GM18508 (cell line): Measurements from ENCODE around the gene PPP1R14B.
A peak's percentile ranks its signal among the peaks of the same experiment; 100 is the strongest.

ENCODE experiments used
- ATAC-seq: cut with Tn5 transposase; IDR thresholded peaks from one replicate; pipeline ENCODE4 v1.9.1; 2021; ENCODE audit warnings: moderate number of reproducible peaks; ENCODE audit not compliant: insufficient read depth, unreplicated experiment

PPP1R14B gene

DNA sequence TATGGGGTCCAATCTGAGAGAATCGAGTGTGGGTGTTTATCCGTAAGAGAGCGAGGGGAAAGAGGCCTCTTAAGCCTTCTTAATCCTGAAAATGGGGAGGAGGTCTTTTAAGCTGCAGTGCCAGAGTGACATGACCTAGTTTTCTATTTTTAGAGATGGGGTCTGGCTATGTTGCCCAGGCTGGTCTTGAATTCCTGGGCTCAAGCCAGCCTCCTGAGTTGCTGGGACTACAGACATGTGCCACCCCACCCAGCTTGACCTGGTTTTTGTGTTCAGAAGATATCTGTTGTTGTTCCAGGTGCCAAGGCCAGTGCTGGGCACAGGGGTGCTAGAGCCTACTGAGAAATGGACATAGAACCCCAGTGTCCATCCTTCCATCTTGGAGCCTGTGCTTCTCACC lies 36.3 kb upstream of the PPP1R14B start:
- ATAC-seq = no peak

DNA sequence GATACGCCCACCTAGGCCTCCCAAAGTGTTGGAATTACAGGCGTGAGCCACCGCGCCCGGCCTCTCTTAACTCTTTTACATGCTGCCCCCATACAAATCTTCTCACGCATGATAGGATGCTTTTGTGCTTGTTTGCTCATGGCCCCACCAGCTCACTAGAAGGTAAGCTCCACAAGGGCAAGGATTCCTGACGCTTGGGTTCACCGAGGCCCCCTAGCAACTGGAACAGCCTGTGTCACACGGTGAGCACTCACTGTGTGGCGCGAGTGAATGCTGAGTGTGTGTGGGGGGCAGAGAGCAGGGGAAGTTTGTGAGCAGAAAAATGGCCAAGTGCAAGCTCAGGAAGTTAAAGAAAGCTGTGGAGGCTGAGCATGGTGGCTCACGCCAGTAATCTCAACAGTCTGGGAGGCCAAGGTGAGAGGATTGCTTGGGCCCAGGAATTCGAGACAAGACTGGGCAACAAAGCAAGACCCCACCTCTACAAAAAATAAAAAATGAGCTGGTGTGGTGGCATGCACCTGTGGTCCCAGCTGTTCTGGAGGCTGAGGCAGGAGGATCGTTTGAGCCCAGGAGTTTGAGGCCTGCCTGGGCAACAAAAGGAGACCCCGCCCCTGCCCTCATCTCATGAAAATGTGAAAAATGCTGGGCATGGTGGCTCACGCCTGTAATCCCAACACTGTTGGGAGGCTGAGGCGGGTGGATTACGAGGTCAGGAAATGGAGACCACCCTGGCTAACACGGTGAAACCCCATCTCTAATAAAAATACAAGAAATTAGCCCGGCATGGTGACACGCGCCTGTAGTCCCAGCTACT lies 35.4 kb upstream of the PPP1R14B start:
- ATAC-seq = no peak

DNA sequence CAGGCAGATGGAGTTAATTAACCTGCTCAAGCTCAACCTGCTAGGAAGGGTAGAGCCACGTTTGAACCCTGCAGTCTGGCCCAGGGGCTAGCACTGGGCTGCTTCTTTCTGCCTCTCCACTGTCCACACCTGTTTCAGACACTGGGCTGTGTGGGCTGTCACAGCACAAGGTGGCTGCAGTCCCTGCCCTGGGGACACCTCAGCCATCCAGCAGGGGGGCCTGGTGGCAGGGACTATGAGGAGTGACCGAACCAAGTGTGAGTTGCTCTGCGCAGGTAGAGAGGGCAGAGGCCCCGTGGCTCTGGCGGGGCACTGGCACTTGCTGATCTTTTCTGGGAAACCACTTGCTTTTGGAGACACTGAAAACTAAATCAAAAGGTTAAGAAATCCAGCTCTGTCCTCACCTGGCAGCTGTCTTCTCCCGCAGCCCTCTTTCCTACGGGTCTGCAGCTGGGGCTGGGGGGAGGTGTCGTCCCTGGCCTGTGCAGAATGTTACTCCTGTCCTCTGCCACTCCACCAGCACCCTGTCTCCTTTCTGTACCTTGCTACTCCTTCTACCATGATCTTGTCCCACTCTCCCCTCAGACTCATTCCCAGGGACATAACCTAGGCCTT lies 31.9 kb upstream of the PPP1R14B start:
- ATAC-seq = no peak

DNA sequence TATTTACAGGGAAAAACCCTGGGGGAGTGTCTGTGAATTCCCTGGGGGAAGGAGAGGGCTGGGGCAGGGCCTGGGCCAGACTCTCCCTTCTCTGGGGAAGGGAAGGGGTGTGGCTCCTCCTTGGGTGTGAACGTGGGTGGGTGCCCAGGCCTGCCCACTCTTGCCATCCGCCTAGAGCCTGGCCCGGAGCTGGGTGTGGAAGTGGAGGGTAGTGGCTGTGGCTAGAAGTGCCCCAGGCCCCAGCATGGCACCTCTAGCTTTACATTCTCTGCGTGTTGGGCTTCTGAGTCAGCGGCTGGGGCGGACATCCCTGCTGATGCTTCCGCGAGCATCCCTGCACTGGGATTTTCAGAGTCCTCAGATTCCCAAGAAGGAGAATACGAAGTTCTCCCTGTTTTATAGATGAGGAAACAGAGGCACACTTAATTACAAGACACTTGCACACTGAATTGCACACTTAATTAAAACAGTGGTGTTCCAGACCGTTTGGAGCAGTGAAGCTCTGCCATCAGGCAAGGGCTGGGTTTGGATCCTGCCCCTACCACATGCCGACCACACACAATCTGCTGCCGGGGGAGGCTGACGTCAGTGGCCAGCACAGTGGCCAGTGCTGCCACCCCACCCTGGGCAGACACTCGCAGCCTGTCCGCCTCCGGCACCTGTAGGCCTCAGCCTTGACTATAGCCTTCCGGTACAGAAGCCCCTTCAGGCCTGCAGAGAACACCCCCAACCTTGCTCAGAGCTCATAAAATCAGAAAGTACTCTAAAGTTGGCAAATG lies 30.1 kb upstream of the PPP1R14B start:
- ATAC-seq = no peak

DNA sequence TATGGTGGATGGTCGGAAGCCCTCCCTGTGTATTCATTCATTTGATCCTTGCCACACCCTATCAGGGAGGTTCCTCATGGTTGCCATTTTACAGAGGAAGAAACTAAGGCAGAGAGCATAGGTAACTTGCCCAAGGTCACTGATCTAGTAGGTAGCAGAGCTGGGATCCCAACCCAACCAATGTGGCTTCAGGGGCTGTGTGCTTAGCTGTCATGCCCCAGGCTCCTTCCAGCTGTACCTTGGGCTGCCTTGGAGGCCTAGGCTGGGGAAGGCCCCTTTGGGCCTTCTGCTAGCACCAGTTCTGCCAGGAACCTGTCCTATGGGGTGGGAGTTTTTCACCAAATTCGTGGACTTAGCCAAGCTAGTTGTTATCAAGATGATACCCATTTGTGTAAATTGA lies 29.1 kb upstream of the PPP1R14B start:
- ATAC-seq = no peak

DNA sequence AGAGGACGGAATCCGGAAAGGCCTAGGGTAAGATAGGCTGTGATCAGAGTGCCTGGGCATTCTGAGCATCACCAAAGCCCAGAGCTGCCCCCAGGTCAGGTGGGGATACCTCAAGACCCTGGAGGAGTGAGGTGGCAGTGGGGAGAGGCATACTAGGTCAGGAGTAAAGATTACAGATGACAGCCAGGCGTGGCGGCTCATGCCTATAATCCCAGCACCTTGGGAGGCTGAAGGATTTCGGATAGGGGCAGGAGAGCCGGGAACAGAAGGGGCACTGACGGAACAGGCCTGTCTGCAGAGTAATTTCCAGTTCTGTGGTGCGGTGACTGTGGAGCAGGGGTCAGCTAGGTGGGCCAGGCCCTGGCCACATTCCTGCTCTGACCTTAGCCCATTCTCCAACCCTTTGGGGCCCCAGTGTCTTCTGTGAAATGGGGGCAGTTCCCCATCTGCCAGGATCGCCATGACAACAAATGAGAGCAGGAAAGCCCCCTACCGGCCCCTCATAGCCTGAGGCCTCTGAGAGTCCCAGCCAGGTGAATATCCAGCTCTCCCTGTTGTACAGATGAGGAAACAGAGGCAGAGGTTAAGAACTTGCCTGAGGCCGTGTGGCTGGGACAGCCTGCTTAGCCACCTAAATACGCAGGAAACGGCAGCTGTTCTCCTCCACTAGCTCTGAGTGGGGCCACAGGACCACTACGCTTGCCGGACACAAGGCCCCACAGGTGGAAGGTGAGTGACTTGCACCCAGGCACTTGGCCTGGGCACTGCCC lies 28.5 kb upstream of the PPP1R14B start:
- no peak for ATAC-seq

DNA sequence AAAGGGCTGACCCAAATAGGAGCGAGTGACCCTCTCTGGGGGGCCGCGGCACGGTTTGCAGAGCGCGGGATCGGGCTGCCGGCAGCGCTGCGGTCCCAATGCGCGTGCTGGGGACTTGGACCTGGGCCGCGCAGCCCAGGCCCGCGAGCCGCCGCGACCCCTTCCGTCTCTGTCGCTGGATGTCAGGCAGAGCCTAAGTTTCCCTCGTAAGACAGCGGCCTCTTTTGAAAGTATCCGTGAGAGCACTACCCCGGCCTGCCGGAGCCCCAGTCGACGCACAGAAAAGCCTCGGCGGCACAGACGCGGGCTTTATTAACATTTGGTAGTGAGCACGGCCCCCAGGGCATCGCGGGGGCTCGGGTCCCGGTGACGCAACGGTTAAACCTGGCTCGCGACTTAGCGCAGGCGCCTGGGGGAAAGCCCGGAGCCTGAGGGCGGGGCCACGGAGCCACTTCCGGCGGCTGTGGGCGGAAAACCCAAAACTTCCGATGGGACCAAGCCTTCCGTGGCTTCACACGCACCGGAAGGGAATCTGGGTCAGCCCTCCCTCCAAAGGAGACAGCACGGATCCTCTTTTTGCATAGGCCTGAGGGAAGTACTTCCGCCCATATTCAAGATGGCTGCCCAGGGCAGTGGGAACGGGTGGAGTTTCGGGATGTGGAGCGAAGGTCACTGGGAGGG lies 22.9 kb upstream of the PPP1R14B start:
- peak; percentile 38 for ATAC-seq

DNA sequence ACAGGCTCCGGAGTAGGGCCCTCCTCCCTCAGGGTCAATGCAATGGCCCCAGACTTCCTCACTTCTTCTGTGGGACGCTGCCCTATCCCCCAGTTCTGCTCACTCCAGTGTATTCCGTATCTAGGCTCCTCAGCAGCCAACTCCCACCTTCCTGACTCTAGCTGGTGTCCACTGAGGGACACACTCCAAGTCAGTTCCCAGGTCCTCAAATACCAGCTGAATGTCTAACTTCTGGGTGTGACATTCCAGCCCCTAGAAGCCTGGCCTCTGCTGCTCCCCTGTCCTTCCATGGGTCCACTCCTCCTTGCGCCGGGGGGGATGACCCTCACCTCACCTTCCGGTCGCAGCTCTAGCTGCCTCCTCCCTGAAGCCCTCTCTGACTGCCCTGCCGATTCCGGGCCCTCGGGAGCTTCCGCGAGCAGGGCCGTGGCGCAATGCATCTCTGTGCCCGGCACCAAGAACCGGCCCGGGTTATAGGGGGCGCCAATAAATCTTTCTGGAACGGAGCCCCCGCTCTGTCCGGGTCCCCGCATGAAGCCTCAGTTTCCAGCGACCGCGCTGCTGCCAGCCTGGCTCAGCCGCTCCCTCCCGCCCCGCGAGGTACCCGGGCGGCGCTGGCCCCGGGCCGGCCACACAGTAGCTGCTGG lies 22.3 kb upstream of the PPP1R14B start:
- peak; percentile 10 for ATAC-seq

DNA sequence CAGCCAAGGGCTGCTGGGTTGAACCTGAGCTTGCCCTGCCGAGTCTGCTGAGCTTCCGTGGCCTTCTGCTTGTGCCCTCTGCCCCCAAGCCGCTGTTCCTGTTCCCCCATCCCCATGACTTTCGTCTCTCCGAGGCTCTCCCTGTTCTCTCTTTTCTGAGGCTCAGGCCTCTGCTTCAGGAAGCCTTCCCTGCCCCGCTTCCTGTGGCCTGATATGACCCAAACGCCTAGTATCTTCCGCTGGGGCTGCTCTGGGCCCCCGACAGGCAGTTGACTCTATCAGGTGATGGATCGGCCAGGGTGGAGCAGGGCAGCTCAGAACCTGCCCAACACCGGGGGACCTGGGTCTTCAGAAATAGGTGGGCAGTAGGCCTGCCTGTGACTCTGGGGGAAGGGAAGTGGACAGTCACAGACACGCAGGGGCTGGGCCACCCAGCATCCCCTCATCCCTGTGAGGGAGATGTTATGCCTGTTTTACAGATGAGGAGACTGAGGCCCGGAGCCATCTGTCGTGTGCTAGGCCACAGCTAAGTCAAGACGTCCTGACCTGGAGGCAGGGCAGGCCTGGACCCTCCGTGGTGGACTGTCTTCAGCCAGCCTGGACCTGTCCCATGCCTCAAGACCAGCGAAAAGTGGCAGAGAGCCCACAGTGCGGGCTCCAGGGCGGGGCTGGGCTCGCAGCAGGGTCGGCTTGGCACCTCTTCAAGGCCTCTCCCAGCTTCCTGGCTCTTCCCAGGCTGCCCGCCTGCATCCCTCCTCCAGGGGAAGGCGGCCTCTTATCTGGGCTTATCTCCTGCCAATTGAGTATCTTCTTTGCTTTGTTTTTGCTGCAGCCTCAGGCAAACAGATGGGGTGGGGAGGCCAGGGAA lies 21.5 kb upstream of the PPP1R14B start:
- ATAC-seq = no peak

DNA sequence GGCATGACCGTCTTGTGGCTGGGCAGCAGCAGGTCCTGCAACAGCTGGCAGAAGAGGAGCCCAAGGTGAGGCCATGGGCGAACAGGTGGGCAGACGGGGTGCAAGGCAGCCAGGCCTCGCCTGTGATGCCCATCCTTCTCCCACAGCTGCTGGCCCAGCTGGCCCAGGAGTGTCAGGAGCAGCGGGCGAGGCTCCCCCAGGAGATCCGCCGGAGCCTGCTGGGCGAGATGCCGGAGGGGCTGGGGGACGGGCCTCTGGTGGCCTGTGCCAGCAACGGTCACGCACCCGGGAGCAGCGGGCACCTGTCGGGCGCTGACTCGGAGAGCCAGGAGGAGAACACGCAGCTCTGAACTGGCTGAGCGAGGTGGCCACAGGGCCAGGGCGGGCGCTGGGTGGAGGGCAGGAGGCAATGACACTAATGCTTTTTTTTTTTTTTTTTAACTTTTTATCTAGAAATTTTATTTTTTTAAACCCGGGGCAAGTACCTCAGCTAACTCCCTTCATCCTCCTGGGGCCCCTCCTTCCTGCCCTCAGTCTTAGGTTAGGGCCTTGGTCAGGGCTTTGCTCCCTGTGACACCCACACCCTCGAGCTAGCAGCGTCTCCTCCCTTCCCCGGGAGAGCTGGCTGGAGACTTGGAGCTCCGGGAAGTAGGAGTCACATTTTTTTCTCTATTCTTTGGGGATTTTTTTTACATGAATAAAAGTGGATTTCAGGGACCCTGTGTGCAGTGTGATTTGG lies 20.6 kb upstream of the PPP1R14B start:
- ATAC-seq = no peak

DNA sequence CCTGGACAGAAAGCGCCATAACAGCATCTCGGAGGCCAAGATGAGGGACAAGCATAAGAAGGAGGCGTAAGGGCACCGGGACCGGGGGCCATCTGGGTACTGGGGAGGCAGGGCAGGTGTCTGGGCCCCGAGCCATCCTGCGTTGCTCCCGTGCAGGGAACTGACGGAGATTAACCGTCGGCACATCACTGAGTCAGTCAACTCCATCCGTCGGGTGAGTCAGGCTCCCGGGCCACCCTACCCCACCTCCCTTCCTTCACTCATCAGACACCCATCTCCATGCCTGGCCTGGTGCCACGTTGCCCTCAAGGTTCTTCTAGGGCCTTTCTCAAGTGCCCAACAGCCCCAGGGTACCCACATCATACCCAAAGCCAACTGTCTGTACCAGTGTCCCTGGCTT lies 19.6 kb upstream of the PPP1R14B start:
- no peak for ATAC-seq

DNA sequence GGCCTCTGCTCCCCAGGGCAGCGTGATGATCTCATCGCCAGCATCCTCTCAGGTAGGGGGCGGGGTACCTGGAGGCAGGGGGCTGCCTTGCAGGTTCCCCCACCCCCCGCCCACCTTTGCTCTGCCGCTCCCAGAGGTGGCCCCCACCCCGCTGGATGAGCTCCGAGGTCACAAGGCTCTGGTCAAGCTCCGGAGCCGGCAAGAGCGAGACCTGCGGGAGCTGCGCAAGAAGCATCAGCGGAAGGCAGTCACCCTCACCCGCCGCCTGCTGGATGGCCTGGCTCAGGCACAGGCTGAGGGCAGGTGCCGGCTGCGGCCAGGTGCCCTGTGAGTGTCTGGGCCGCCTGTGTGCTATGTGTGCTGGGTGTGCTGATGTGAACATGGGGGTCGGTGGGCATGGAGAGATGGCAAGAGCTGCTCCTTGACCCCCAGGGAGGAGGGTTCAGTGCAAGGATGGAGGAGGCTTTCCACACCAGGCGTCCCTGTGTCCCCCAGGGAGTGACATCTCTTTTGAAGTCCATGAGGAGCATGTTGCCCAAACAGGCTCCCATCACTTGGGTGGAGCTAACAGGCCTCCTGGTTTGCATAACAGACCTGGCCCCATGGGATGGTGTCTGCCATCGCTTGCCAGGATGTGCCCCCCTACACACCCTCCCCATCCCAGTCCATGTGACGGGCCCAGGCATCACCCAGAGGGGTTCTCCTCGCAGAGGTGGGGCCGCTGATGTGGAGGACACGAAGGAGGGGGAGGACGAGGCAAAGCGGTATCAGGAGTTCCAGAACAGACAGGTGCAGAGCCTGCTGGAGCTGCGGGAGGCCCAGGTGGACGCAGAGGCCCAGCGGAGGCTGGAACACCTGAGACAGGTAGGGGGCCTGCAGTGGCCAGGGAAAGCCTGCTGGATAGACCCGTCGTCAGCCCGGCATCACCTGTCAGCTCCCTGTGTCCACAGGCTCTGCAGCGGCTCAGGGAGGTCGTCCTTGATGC lies 18.7 kb upstream of the PPP1R14B start:
- ATAC-seq = no peak

DNA sequence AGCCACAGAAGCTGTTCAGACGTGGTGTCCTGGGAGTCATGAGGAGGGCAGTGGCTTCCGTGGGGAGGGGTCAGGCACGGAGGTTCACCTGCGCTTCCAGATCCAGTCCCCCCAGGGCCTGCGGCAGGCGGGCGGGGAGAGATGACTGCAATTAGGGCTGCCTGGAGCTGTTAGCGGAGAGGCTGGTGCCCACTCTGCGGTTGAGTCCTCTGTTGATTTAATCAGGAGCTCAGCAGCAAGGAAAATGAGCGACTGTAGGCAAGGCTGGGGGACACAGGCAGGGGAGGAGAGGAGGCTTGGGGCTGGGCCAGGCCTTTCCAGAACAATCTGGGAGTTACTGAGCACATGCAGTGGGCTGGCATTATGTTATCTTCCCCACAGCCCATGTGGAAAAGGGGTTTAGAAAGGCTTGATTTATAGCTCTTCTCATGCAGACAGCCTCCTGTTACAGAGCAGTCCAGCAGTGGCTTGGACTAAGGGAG lies 17.7 kb upstream of the PPP1R14B start:
- no peak for ATAC-seq

DNA sequence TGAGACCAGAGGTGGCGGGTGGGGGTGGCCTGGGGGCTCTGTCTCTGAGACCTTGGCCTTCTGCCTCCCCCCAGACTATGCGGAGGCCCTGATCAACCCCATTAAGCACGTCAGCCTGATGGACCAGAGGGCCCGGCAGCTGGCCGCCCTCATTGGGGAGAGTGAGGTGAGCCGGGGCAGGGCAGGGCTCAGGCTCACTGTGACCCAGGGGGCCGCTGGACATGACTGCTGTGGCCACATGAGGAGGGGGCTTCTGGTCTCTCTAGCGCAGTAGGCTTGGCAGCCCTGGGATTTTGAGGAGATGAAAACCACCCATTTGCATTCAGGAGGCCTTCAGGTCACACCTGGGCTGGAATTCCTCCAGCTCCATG lies 17.2 kb upstream of the PPP1R14B start:
- ATAC-seq = no peak

DNA sequence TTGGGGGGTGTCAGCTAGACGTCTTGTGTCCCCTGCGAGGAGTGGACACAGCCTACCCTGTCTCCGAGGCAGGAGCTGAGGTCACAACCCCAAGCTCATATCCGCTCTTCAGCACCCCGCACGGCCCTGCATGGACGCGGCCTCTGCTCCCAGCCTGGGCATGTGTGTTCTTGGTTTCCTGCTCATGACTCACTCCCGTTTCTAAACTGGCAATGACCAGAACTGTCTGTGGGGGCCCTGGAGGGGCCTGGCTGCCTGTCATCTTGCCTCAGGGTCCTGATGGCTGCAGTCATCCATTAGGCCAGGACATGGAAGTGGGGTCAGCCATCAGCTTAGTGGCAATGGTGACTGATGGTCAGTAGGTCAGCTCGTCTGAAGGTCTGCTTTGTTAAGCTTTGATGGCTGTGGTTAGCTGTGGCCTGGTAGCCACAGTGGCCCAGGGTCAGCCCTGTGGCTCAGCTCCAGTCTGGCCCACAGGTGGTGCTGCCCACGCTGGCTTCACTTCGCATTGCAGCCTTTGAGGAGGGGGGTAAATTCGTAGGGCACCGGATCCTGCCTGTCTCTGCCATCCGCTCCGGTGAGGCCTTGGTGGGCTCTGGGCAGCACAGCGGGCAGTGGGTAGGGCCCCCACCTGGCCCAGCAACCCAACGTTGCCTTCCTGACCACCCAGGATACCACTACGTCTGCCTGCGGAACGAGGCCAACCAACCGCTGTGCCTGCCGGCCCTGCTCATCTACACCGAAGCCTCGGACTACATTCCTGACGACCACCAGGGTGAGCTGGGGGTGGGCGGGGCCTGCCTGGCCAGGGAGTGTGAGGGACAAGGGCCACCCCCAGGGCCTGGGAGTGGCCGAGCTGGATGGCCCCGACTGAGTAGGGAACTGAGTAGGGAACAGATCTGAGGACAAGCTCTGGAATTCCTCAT lies 16.5 kb upstream of the PPP1R14B start:
- no peak for ATAC-seq
